GM23338 (cell line): ENCODE data around the gene RFC1.
"Not testable (repeated sequence)": the region's sequence is repeated elsewhere in the genome, so short reads cannot be mapped to it uniquely, and the experiment has no call there.

Source experiments
- CREB1 ChIP-seq: fragments of 250-450 bp; sonication (Bioruptor Pico); IDR thresholded peaks from 2 replicates; pipeline ENCODE4 v1.5.0; 2020; ENCODE audit warnings: low read depth, mild to moderate bottlenecking, moderate library complexity
- TF ChIP-seq, protein P1 (sequence below), 2 experiments: fragments of 200-600 bp in 1 of 2; sonication (generic) in 1 of 2; conservative IDR thresholded peaks; 2 replicates each; pipeline versions ENCODE4 v1.5.1 to v1.6.1; 2016 to 2017; ENCODE audit warnings: antibody characterized with exemption in 2 of 2, low read depth in 2 of 2, mild to moderate bottlenecking in 2 of 2, moderate library complexity in 1 of 2

DNA sequence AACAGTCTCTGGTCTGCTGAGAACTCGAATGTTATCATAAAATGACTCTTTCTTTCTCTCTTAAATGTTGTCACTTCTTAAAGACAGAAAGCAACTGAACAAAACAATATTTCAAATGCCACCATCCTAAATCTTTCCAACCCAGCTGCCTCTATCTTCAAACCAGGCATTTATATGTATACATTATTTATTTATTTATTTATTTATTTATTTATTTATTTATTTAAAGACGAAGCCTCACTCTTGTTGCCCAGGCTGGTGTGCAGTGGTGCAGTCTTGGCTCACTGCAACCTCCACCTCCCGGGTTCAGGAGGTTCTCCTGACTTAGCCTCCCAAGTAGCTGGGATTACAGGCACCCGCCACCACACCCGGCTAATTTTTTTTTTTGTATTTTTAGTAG lies 73.7 kb downstream of the RFC1 start:
- TF ChIP-seq CREB1 (CRISPR knock-in tag): not testable (repeated sequence)
- TF ChIP-seq, protein P1, sequence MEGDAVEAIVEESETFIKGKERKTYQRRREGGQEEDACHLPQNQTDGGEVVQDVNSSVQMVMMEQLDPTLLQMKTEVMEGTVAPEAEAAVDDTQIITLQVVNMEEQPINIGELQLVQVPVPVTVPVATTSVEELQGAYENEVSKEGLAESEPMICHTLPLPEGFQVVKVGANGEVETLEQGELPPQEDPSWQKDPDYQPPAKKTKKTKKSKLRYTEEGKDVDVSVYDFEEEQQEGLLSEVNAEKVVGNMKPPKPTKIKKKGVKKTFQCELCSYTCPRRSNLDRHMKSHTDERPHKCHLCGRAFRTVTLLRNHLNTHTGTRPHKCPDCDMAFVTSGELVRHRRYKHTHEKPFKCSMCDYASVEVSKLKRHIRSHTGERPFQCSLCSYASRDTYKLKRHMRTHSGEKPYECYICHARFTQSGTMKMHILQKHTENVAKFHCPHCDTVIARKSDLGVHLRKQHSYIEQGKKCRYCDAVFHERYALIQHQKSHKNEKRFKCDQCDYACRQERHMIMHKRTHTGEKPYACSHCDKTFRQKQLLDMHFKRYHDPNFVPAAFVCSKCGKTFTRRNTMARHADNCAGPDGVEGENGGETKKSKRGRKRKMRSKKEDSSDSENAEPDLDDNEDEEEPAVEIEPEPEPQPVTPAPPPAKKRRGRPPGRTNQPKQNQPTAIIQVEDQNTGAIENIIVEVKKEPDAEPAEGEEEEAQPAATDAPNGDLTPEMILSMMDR (conservative IDR thresholded peaks at IDR 0.05; ENCODE audit: low read depth in 2 of 2): not testable (repeated sequence)
